Measurements from ENCODE around the gene ZMAT2. TPM values are rescaled to one million over a fixed set of nuclear protein-coding genes. Genes with fewer than 3 reads are reported as not detected.

Gene ZMAT2
- total RNA-seq, 1 experiment from 2014 or later = 68.0 TPM

GRCh38 chr5:140733098-140733497 lies 32.9 kb downstream of the ZMAT2 start:
- ChIA-PET POLR2A (ENCODE audit: low non-redundant PET) (no interaction called here), CTCF (no interaction called here)
- Histone ChIP-seq H3K9me3 (ENCODE audit: low read depth, low read length, poor library complexity, severe bottlenecking) (no peaks in the 10 kb centered on the region), H3K4me1 (ENCODE audit: insufficient read depth, low read length, poor library complexity, severe bottlenecking) (no peaks in the 10 kb centered on the region), H3K36me3 (ENCODE audit: insufficient read depth, low read length, poor library complexity, severe bottlenecking) (no peaks in the 10 kb centered on the region), H3K27ac (ENCODE audit: low read depth, low read length, poor library complexity, severe bottlenecking) (no peak overlapping the region), H3K4me3 (ENCODE audit: low read depth, low read length, poor library complexity, severe bottlenecking) (no peak overlapping the region), H3K27me3 (replicated peaks; ENCODE audit: insufficient read depth, low read depth, low read length, poor library complexity) (no peaks in the 10 kb centered on the region)
- TF ChIP-seq CTCF (conservative IDR thresholded peaks at IDR 0.05; ENCODE audit: low read depth, low read length) = no peak
- TF ChIP-seq EZH2 (IDR thresholded peaks at IDR 0.05; ENCODE audit: borderline replicate concordance, low read depth, low read length, poor library complexity, severe bottlenecking) = no peak
- no peak for DNase-seq (ENCODE audit: low spot score)
- intact Hi-C loops (cut with micrococcal nuclease; ENCODE audit: unreplicated experiment) = no loop called here
- no TSS peak for BruUV-seq (replicated peaks)

GRCh38 chr5:140734354-140734753 lies 34.1 kb downstream of the ZMAT2 start:
- peak; percentile 32; the same call in 1 of the 2 replicates for TF ChIP-seq CTCF (conservative IDR thresholded peaks at IDR 0.05; ENCODE audit: low read depth, low read length)
- TF ChIP-seq EZH2 (IDR thresholded peaks at IDR 0.05; ENCODE audit: borderline replicate concordance, low read depth, low read length, poor library complexity, severe bottlenecking) = no peak
- intact Hi-C loops (cut with micrococcal nuclease; ENCODE audit: unreplicated experiment) = no loop called here
- Histone ChIP-seq H3K36me3 (ENCODE audit: insufficient read depth, low read length, poor library complexity, severe bottlenecking) (no peaks in the 10 kb centered on the region), H3K9me3 (ENCODE audit: low read depth, low read length, poor library complexity, severe bottlenecking) (no peaks in the 10 kb centered on the region), H3K27ac (ENCODE audit: low read depth, low read length, poor library complexity, severe bottlenecking) (no peak overlapping the region), H3K27me3 (replicated peaks; ENCODE audit: insufficient read depth, low read depth, low read length, poor library complexity) (no peaks in the 10 kb centered on the region), H3K4me1 (ENCODE audit: insufficient read depth, low read length, poor library complexity, severe bottlenecking) (no peaks in the 10 kb centered on the region), H3K4me3 (ENCODE audit: low read depth, low read length, poor library complexity, severe bottlenecking) (no peak overlapping the region)
- CTCF ChIA-PET = no interaction called here
- peak; percentile 18 for DNase-seq (ENCODE audit: low spot score)
- POLR2A ChIA-PET (ENCODE audit: low non-redundant PET) = interaction anchor here (0.6 kb wide), 1 partner anchor 139 kb away, joined by 3 read pairs; no protein-coding TSS in a partner anchor
- BruUV-seq (replicated peaks) = no TSS peak

- Histone ChIP-seq H3K27me3 (replicated peaks; ENCODE audit: insufficient read depth, low read depth, low read length, poor library complexity) (no peaks in the 10 kb centered on the region), H3K9me3 (ENCODE audit: low read depth, low read length, poor library complexity, severe bottlenecking) (no peaks in the 10 kb centered on the region), H3K4me3 (ENCODE audit: low read depth, low read length, poor library complexity, severe bottlenecking) (no peak overlapping the region), H3K27ac (ENCODE audit: low read depth, low read length, poor library complexity, severe bottlenecking) (no peak overlapping the region), H3K36me3 (ENCODE audit: insufficient read depth, low read length, poor library complexity, severe bottlenecking) (no peaks in the 10 kb centered on the region), H3K4me1 (ENCODE audit: insufficient read depth, low read length, poor library complexity, severe bottlenecking) (no peaks in the 10 kb centered on the region)
- CTCF ChIA-PET = no interaction called here
- POLR2A ChIA-PET (ENCODE audit: low non-redundant PET) = no interaction called here
- intact Hi-C loops (cut with micrococcal nuclease; ENCODE audit: unreplicated experiment) = no loop called here
- BruUV-seq (replicated peaks) = no TSS peak
- DNase-seq (ENCODE audit: low spot score) = no peak
- no peak for TF ChIP-seq CTCF (conservative IDR thresholded peaks at IDR 0.05; ENCODE audit: low read depth, low read length)
- TF ChIP-seq EZH2 (IDR thresholded peaks at IDR 0.05; ENCODE audit: borderline replicate concordance, low read depth, low read length, poor library complexity, severe bottlenecking) = no peak
Observed at GRCh38 chr5:140737486-140737885, 37.2 kb downstream of the ZMAT2 start.

All from A673 (cell line).